HG02678 (cell line): ENCODE results near the gene LEKR1.

Experiments used
- ATAC-seq: cut with Tn5 transposase; IDR thresholded peaks from one replicate; pipeline ENCODE4 v1.9.1; 2021; ENCODE audit warnings: mild to moderate bottlenecking, moderate library complexity; ENCODE audit not compliant: unreplicated experiment

Gene LEKR1

DNA sequence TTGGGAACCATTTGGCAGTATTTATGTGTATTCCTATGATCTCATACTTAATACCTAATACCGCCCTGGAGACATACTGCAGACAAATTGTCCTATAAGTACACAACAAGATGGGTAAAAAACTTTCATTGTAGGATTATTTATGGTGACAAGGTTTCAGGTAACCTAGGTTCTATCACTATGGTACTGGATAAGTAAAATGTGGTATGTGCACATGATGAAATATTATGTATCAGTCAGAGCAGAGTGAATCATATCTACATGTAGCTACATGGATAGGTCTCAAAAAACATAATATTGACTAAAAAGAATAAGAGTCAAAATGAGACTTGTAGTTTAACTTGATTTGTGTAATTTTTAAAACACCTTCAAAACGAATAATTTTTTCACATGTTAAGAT is 147.8 kb downstream of the LEKR1 start:
- ATAC-seq, result no peak

DNA sequence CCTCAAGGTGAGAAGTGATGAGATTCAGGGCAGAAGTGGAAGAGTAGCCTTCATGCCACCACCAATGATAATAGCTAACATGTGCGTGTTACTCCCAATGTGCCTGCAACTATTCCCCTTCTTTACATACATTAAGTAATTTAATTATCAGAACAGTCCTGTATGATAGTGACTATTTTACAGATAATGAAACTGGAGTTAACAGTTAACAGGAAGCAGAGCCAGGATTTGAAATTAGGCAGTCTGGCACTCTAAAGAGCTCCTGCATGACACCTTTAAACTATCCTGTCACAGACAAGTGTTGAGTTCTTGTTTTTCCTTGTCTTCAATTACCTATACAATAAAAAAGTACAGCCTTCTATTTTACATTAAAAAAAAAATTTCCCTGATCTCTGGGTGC is 148.8 kb downstream of the LEKR1 start:
- no peak for ATAC-seq

DNA sequence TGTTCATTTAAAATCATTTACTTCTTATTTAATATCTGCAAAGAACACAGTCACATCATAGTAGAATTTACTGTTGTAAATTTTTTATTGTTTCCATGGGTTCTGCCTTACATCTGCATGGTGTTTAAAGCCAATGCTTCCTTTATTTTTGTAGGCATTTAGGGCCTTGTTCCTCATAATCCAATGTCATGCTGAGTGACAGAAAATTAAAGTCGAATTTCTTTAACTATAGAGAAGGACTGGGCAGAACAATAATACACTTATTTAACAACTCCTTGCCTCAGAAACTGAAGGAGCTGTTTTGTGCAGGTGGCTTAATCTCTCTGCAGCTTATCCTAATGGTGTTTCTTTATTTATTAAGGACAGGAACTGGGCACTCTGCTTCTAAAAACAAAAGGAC is 149.6 kb downstream of the LEKR1 start:
- no peak for ATAC-seq

DNA sequence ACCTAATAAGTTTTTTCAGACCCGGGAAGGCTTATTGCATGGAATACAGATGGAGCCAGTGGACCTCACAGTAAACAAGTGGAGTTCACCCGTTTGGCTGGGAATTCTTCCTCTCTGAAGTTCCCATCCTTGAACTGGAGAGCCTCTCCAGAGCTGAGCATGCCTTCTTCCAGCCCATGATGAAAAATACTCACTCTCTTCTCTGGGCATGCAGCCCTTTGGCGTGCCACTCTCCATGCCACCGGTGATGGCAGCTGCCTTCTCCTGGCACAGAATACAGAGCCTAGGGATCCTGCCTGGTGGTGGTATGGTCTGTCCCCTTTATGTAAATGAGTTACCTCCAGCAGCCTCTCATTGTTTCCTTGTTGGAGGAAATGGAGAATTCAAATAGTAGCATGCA is 150.8 kb downstream of the LEKR1 start:
- no peak for ATAC-seq

DNA sequence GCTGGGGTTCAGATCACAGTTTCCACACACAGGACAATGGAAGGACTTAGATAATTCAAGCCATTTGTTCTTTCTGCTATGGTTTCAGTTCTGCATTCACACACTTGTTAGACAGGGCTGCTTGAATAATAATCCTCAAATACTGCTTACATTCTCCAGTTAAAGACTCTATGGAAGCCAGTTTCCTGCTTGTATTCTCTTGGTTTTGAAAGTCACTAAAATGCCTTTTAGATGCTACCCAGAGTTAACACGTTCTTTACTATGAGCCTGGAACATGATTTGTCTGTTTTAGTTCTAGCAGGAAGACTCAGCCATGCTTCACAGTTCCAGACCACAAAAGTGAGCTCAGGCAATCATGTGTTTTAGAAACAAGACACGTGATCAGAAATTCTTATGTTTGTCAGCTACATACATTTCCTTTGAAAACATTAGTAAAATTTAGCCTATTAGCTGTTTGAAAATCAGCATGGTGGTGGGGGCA is 152.4 kb downstream of the LEKR1 start:
- peak; percentile 92 for ATAC-seq

DNA sequence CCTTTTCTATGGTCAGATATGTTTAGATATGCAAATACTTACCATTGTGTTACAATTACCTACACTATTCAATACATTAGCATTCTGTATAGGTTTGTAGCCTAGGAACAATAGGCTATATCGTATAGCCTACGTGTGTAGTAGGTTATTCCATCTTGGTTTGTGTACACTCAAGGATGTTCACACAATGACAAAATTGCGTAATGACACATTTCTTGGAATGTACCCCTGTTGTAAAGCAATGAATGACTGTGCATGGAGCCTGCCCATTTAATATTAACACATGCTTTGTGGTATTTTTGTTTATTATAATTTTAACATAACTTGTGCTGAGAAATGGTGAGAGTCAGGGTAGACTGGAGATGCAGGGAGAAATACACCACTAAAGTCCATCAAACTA is 154.9 kb downstream of the LEKR1 start:
- ATAC-seq, result no peak

DNA sequence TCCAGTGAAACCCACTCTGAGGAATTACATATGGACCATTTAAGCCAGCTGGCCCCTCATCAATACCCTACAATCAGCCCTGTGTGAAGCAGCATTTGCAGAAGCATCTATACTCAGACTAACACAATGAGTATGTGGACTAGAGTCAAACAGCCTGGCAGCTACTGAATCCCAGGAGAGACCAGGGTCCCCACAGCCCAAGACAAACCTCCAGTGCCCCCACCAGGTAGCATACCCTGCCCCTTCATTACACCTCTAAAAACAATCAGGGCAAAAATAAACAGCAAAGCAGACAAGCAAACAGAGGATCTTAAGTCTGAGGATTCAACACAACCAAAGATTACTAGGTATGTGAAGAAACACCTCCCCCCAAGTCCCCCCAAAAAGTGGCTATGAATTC is 157.4 kb downstream of the LEKR1 start:
- no peak for ATAC-seq

DNA sequence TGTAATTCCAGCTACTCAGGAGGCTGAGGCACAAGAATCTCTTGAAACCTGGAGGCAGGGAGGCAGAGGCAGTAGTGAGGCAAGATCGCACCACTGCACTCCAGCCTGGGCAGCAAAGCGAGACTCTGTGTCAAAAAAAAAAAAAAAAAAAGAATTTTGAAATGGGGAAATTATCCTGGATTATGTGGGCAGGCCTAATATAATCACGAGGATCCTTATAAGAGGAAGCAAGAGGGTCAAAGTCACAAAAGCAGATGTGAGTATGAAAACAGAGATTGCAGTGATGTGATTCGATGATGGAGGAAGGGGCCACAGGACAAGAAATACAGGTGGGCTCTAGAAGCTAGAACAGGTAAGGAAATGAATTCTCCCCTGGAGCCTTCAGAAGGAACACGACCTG is 159.6 kb downstream of the LEKR1 start:
- ATAC-seq, result no peak

DNA sequence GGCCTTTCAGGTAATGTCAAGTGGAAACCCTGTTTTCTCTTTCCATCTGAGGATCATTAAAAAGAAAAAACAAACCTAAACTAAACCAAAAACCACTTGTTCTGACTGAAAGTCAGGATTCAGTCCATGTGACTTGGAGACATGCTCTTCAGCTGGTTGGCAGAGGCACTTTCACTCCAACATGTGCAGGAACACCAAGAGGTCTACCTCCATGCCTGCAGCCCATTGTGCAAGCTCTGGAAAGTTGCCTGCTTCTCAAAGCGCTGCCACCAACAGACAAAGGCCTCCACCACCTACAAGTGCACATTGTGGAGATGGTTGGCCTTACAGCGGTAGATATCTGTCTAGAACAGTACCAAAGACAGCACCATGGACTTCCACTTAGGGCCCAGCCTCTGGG is 161.8 kb downstream of the LEKR1 start:
- no peak for ATAC-seq

DNA sequence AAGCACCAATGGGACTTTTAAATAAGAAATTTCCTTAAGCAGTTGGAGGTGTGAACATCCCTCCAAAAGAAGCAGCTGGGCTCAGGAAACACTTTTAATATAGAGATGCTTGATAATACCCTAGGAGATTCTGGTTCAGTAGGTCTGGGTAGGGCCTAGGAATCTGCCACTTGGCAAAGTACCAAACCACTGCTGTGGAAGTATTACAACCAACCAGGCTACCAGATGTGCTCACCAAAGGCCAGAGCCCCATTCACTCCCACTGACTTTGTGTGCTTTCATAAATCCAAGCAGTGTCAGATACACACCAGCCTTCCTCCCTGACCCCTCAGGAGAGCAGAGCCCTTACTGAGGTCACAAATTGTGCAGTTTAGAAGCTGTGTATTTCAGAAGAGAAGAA is 171.2 kb downstream of the LEKR1 start:
- no peak for ATAC-seq

DNA sequence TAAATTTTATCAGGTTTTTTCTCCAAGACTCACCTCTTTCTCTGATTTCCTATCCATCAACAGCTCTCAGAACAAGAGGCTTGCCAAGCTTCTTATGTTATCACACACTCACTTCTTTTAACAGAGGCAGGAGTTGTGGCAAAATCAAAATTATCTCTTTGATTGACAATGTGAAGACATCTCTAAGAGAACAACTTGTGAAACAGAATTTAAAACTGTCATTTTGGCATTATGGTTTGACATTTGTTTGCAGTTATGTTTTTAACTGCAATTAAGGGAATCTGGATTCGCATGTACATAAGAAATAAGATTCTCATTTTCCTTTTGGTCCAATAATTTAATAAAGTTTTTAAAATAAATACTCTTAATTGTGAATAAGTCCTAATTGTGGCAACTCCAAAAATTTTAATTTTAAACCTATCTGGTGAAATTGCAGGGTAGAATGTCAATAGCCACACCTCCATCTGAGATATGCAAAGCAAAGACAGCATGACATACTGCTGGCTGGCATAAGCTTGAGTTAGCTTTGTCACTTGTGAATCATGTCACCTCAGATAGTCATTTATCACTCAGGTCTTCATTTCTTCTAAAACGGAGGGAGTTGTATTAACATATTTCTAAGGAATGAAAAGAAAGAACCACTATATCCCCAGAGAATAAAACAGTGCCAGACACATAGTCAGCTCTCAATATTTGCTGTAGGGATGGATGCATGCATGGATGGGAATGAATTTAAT is 175.2 kb downstream of the LEKR1 start:
- no peak for ATAC-seq

DNA sequence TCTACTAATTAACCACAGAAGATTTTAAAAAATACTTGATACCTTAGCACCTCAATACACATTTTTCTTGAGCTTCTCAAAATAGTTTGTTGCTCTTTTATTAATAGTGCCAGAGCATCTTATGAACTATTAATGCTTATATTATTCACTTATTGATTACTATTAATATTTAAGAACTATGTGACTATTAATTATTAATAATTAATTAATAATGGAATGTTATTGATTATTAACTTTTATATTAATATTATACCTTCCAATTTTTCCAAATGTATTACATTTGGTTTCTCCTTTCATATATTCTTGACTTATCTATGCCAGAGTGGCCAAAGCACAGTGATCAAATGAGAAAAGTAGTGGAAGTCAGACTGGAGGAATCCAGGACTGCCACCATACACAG is 195.5 kb downstream of the LEKR1 start:
- no peak for ATAC-seq

DNA sequence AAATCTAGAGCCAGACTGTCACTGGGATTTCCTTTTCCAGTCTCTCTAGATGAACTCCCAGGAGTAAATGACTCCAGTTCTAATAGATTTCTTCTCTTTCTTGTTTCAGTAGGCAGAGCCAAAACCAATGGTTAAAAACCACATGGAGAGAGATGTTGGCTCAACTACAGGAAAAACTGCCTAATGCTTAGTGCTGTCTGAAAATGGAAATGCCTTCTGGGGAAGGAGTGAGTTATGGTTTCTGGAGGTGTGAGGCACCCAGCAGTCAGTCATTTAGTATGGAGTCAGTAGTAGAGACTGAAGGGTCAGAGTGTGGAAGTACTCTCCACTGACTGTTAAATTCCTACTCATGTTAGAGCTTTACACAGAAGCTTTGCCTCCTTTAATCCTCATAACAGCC is 197.1 kb downstream of the LEKR1 start:
- no peak for ATAC-seq

DNA sequence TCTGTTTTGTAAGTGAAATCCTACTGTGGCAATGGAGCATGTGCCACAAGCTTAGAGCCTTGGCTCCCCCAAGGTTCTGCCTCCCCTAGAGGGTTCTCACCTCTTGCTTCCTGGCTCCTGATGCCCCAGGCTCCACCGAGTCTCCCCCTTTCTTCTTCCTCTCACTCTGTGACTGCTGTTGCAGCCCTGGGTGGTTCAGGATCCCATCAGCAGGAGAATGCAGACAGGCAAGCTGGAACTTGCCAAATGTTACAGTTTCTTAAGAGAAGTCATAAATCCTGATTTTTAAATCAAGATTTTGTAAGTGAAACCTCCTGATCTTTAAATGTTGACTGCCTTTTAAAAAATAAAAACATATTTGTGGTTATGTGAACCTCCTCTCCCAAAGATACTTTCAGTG is 199.9 kb downstream of the LEKR1 start:
- ATAC-seq, result no peak

DNA sequence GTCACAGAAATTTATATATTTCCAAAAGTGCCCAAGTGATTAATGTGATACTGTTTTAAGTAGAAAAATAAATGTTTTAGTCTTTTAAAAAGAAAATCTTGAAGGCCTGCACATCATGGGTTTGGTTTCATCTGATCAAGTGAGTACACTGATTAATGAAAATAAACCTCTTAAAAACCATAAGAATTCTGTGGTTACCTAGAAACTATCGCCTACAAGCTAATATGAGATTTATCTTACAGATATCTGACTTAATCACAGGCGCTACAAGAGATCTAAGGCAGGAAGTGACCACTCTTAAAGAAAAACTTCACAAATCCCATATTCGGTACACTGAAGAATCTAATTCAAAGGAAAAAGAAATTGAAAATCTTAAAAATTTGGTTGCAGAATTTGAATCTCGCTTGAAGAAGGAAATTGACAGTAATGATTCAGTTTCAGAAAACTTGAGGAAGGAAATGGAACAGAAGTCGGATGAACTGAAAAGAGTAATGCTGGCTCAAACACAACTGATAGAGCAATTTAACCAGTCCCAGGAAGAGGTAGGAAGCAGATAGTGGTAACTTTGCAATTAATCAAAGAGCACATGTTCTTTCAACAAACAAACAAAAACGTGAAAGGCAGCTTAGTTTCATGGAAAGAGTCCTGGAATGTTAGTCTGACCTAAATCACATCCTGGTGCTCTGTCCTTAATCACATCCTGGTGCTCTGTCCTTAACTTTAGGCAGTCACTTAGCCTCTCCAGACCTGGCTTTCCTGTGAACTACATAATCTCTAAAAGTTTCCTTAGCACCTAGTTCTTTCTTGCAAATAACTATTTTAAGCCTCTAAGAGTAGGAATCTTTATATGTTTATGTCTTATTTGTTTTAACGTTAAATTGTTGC is 201.9 kb downstream of the LEKR1 start:
- ATAC-seq, result no peak

DNA sequence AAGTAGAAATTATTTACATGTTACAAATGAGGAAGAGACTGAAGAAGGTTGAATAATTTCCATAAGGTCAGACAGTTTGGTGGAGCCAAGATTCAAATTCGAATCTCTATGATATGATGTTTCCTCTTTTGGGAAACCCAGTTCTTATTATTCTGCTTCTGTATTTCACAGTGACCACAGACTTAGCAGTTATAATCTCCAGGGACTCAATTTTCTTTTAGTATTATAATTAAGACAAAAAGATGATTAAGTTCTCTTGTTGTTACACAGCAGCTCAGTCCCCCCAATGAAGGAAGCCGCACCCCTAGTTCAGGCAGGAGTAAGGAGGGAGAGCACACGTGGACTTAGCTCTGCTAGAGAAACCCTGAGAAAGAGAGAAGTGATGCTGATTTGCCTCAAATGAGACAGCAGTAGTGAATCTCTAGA is 203.2 kb downstream of the LEKR1 start:
- ATAC-seq, result no peak

DNA sequence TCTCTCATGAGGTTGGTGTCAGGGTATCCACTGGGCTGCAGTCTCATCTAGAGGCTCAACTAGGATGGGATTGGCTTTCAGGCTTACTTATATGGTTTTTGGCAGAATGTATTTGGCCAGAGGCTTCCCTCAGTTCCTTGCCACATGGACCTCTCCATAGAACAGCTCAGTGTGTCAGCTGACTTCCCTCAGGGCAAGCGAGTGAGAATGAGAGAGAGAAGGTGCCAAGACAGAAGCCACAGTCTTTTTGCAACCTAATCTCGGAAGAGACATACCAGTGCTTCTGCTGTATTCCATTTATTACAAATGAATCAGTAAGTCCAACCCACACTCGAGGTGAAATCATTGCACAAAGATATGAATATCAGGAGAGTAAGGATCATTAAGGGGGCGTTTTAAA is 204.6 kb downstream of the LEKR1 start:
- no peak for ATAC-seq

DNA sequence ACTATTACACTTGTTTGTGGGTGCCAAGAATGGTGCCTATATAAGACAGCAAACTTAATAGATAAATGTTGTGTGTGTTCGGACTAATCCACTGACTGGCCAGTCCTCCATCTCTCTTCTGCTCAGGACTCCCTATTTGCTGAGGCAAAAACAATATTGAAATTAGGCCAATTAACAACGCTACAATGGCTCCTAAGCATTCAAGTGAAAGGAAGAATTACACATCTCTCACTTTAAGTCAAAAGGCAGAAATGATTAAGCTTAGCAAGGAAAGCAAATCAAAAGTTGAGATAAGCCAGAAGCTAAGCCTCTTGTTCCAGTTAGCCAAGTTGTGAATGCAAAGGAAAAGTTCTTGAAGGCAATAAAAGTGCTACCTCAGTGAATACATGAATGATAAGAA is 206.8 kb downstream of the LEKR1 start:
- ATAC-seq, result no peak

DNA sequence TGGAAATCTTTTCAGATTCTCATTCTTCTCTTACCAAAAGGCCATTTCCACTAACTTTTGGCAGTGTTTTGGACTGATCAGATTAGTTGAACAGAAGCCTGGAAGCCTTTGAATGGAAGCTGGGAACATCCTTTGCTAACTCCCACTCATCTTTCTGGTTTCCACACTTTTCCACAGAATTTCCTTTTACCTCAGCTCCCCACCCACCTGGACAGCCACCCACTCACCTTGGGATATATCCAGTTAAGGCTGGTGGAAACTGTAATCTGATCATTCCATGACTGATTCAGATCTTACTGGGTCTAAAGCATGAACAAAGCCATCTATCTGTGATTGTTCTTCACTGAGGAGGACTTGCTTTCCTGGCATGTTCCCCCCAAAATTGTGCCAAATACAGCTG is 214.3 kb downstream of the LEKR1 start:
- ATAC-seq, result no peak

DNA sequence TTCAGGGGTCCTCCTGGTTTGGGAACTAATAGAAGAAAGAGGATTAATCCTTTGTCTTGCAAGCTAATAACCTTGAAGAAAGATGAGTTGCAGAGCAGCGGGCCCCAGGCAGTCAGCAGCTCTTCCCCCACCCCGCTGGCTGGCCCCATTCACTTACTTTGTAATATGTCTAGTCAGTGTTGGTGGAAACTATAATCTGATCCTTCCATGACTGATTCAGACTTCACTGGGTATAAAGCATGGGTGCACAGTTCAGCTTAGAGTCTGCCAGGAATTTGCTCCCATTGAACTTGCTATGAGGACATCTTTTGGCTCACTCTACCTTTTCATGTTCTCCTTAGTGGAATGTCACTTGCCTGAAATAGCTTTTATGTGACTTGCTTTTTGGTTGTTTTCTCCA is 216.1 kb downstream of the LEKR1 start:
- ATAC-seq, result no peak

DNA sequence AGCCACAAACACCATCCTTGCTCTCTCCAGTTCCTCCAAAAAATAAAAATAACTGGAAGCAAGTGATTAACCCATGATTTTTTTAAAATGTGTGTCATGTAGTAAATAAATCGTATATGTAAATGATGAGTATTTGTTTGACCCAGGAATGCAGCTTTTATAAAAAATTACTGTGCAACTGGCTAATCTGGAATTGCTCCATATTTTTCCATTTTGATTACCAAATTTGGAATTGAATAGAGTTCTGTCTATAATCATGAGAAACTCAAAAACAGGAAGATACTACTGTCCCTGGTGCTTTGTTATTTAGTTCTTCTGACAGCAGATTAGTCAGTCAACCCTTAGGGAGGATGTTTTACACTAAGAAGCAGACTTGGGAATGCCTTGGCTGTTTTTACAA is 217.6 kb downstream of the LEKR1 start:
- no peak for ATAC-seq

DNA sequence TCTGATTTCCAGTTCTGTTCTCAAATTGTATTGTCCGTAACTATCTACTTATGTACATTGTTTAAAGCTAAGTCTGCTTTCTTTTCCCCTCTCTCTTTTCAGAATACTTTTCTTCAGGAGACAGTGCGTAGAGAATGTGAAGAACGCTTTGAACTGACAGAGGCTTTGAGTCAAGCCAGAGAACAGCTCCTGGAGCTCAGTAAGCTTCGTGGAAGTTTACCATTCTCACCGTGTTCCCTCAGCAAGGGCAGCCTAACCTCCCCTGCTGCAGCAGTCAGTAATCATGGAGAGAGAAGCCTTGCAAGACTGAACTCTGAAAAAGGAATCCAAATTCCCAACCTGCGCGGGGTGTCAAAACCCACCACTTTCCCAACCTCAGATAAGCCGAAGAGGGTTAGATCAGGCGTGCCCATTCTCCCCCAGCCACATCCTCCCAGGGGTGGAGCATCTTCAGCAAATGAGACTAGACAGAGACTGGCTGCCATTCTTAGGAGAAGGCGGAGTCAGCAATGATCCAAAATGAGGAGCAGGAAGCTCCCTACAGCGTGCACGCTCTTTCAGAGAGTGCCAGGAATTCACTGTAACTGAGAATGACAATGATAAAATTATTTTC is 219.2 kb downstream of the LEKR1 start:
- ATAC-seq, result no peak
